Measurements from ENCODE around the gene CTCFL.

Gene CTCFL

DNA sequence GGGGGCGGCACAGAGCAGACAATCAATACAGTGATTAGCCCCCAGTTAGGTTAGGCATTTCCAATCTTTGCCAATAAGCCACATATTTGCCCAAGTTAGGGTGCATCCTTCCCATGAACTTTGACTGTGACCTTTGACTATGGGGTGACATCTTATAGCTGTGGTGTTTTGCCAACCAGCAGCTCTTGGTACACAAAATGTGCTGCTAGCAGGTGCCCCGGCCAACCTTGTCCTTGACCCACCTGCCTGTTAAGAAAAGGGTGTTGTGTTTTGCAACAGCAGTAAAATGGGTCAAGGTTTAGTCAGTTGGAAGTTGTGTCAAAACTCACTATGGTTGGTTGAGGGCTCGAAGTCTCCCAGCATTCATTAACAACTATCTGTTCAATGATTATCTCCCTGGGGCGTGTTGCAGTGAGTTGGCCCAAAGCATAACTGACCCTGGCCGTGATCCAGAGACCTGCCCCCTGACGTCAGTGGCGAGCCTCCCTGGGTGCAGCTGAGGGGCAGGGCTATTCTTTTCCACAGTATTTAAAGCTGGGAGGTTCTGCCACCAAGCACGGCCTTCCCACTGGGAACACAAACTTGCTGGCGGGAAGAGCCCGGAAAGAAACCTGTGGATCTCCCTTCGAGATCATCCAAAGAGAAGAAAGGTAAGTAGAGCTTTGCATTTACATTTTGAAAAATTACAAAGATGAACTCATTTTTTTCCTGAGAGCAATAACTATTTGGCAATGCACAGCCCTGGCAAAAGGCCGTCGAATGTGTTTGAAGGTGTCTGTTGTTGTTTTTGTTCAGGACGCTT lies 35.8 kb upstream of the CTCFL start, which contains the start of gene PCK1:
Gene PCK1 (plus strand): TSS at position 557 of the 802 bp plus-strand sequence. CDS start 302 bp downstream, outside the sequence.
- Histone ChIP-seq H3K27me3 (ENCODE audit: insufficient read depth, poor library complexity, severe bottlenecking) (peaks cover 5% of the 10 kb centered on the region), H3K27ac (replicated peaks) (no peak within 1 kb of the TSS)
- DNase-seq (ENCODE audit: low read depth in 1 of 2, low spot score in 1 of 2), result no peak

DNA sequence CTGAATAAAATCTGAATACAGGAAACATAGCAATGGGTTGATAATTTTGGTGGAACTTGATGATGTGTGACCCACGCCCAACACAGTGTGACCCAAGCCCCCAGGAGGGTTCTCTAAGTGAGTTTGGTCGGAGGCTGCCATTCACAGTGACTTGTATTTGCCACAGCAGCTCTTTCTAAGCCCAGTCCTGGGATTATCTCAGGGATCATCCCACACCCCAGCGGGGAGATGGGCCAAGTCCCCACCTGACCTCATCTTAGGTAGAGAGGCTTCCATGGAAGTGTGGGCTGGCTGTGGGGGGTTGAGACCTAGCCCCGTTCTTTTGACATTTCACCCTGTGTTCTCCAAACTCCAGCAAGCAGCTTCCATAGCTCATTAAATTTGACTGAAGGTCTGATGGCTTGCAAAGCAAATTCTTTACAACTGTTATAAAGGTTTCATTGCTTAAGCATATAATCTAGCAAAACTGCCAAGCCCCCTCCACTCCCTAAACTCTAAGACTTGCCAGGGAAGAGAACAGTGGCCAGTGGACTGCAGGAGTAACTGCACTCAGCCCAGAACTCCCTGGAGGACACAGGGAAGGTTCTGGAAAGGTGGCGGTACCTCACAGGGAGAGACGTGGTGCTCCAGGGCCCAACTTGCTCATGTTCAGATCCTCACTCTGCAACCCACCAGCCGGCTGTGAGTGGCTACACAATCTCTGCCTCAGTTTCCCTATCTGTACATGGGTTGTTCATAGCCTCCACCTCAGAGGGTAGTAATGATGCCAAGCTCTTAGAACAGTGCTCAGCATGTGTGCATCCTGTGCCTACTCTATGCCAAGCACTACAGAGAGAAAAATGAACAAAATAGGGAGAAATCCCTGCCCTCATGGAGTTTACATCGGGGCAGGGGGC lies 35.0 kb upstream of the CTCFL start:
- no peak overlapping the region for H3K4me3 ChIP-seq (replicated peaks; ENCODE audit: insufficient read depth, low read length)
- peaks cover 13% of the 10 kb centered on the region for H3K27me3 ChIP-seq (ENCODE audit: insufficient read depth, poor library complexity, severe bottlenecking)
- no peak for TF ChIP-seq CTCF (IDR thresholded peaks at IDR 0.05; ENCODE audit: insufficient read depth, low read length)
- no peak for DNase-seq (ENCODE audit: low read depth in 1 of 2, low spot score in 1 of 2)
- no peak overlapping the region for H3K27ac ChIP-seq (replicated peaks)

More for the DNA sequence above, 35.8 kb upstream of the CTCFL start, which contains the start of gene PCK1:
- TF ChIP-seq REST (IDR thresholded peaks at IDR 0.05; ENCODE audit: insufficient replicate concordance, low read depth) (no peak), CTCF (IDR thresholded peaks at IDR 0.05; ENCODE audit: insufficient read depth, low read length) (no peak), SPI1 (IDR thresholded peaks at IDR 0.05; ENCODE audit: borderline replicate concordance, low read depth) (no peak), POLR2AphosphoS5 (IDR thresholded peaks at IDR 0.05; ENCODE audit: low read depth) (no peak), GABPA (IDR thresholded peaks at IDR 0.05; ENCODE audit: low read depth) (no peak)
- no peak within 1 kb of the TSS for H3K4me3 ChIP-seq (replicated peaks; ENCODE audit: insufficient read depth, low read length)

DNA sequence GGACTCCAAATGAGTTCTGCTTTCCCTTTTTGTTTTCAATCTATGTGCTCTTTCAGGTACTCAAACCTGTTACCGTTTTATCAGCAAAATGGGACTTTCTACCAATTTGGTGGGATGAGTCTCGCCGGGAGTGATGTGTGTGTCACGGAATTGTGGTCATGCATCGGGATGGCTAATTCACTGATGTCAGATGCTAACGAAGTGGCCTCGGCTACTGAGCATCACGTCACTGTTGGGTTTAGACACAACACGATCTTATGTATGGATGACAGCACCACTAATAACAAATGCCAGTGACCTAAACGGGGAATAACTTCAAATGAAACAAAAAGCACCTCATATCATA lies 34.3 kb upstream of the CTCFL start:
- Histone ChIP-seq H3K27me3 (ENCODE audit: insufficient read depth, poor library complexity, severe bottlenecking) (peaks cover 14% of the 10 kb centered on the region), H3K27ac (replicated peaks) (no peak overlapping the region), H3K4me3 (replicated peaks; ENCODE audit: insufficient read depth, low read length) (no peak overlapping the region)
- TF ChIP-seq POLR2AphosphoS5 (IDR thresholded peaks at IDR 0.05; ENCODE audit: low read depth), result no peak
- no peak for TF ChIP-seq REST (IDR thresholded peaks at IDR 0.05; ENCODE audit: insufficient replicate concordance, low read depth)
- no peak for TF ChIP-seq GABPA (IDR thresholded peaks at IDR 0.05; ENCODE audit: low read depth)
- no peak for TF ChIP-seq SPI1 (IDR thresholded peaks at IDR 0.05; ENCODE audit: borderline replicate concordance, low read depth)
- TF ChIP-seq CTCF (IDR thresholded peaks at IDR 0.05; ENCODE audit: insufficient read depth, low read length), result no peak
- DNase-seq (ENCODE audit: low read depth in 1 of 2, low spot score in 1 of 2), result no peak

Measured in HL-60 (cell line).